HepG2 (cell line): ENCODE results near the gene KAZN. TPM values are rescaled to one million over a fixed set of nuclear protein-coding genes. Genes with fewer than 3 reads are reported as not detected.

Experiments
- FOXA3 ChIP-seq: IDR thresholded peaks from 2 replicates; pipeline ENCODE4 v1.6.1; 2016; ENCODE audit warnings: missing genetic modification reagents, missing compliant biosample characterization
- FOXJ3 ChIP-seq: sonication (generic); formaldehyde crosslinking; IDR thresholded peaks from 2 replicates; pipeline ENCODE4 v1.4.0; 2020; ENCODE audit warnings: missing genetic modification reagents, mild to moderate bottlenecking, borderline replicate concordance
- GTF2F1 ChIP-seq: fragments of 150-350 bp; IDR thresholded peaks from 2 replicates; pipeline ENCODE4 v1.6.1; 2014; ENCODE audit warnings: low read length
- NR3C1 ChIP-seq: sonication (generic); formaldehyde crosslinking; IDR thresholded peaks from 2 replicates; pipeline ENCODE4 v1.4.0; 2020; ENCODE audit warnings: missing genetic modification reagents
- PITX1 ChIP-seq: sonication (generic); formaldehyde crosslinking; IDR thresholded peaks from 2 replicates; pipeline ENCODE4 v1.5.1; 2020; ENCODE audit warnings: mild to moderate bottlenecking, missing genetic modification reagents
- POLR2AphosphoS2 ChIP-seq: IDR thresholded peaks from 2 replicates; pipeline ENCODE4 v1.6.1; 2011; ENCODE audit warnings: low read depth, low read length, improper control_type of control experiment
- RARA ChIP-seq: IDR thresholded peaks from 2 replicates; pipeline ENCODE4 v1.6.1; 2016; ENCODE audit warnings: missing genetic modification reagents, missing compliant biosample characterization
- SSRP1 ChIP-seq: IDR thresholded peaks from 2 replicates; pipeline ENCODE4 v1.6.1; 2016; ENCODE audit warnings: control low read depth
- TCF7 ChIP-seq: sonication (generic); IDR thresholded peaks from 2 replicates; pipeline ENCODE4 v1.6.1; 2016; ENCODE audit warnings: antibody characterized with exemption, low read depth
- ZFP62 ChIP-seq: sonication (generic); formaldehyde crosslinking; IDR thresholded peaks from 2 replicates; pipeline ENCODE4 v1.4.0; 2020; ENCODE audit warnings: missing genetic modification reagents
- ZKSCAN1 ChIP-seq: fragments of 150-350 bp; IDR thresholded peaks from 2 replicates; pipeline ENCODE4 v1.6.1; 2014; ENCODE audit warnings: low read length
- ZNF205 ChIP-seq: IDR thresholded peaks from 2 replicates; pipeline ENCODE4 v1.6.1; 2018; ENCODE audit warnings: missing biosample characterization, missing genetic modification reagents
- ZNF891 ChIP-seq: sonication (generic); formaldehyde crosslinking; IDR thresholded peaks from 2 replicates; pipeline ENCODE4 v1.5.0; 2020; ENCODE audit warnings: mild to moderate bottlenecking, missing genetic modification reagents
- polyA plus RNA-seq, 8 experiments: library from polyadenylated mRNA; depleted of rRNA in 3 of 8; stranded (reverse) in 7 of 8; unstranded in 1 of 8; fragments of >200 nt; fragmentation: Illumina TruSeq in 4 of 8; extraction: Trizol in 4 of 8; gene quantifications; 2 replicates each; pipeline versions ENCODE4 v1.2.1 to v1.2.3, GENCODE V29; 2011 to 2016; ENCODE audit warnings: low read depth in 4 of 8, missing spikeins in 1 of 8, mixed read lengths in 1 of 8; ENCODE audit not compliant: insufficient read depth in 1 of 8
- total RNA-seq, 5 experiments: library from RNA; depleted of rRNA; stranded (reverse); fragments of >200 nt; fragmentation: Illumina TruSeq; extraction: Trizol; gene quantifications; 2 replicates each; pipeline ENCODE4 v1.2.3, GENCODE V29; 2016; ENCODE audit warnings: low read depth in 1 of 5
- TF ChIP-seq, protein P1 (sequence below): sonication (generic); formaldehyde crosslinking; IDR thresholded peaks from 2 replicates; pipeline ENCODE4 v1.5.0; 2020; ENCODE audit warnings: mild to moderate bottlenecking, missing genetic modification reagents, borderline replicate concordance
- TF ChIP-seq, protein P2 (sequence below), 2 experiments: fragments of 450-650 bp in 1 of 2; sonication (generic) in 1 of 2; formaldehyde crosslinking in 1 of 2; IDR thresholded peaks; 2 replicates each; pipeline versions ENCODE4 v1.6.1 to v1.8.0; 2016 to 2022; ENCODE audit warnings: antibody characterized with exemption in 1 of 2, mild to moderate bottlenecking in 1 of 2, missing genetic modification reagents in 1 of 2

Gene KAZN
- total and polyA plus RNA-seq, 2 of the 13 experiments (the other 11 are each of a cell fraction or from before 2014, with no cell fraction given) = 10.4 to 13.5 TPM

DNA sequence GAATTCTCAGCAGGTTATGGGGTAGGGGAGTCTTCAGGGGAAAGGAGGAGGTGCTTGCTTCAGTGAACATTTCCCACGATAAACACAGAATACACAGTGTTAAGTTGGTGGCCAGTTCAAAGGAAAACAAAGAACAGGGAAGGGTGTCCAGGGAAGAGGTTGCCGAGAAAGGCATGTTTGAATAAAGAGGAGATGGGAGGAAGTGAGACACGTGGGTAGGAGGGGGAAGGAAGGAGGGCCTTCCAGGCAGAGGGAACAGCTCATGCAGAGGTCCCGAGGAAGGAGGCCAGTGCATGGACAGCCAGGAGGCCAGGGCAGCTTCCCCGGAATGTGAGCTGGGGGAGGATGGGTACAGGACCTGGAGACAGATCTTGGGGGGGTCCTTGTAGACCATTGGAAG, 424.7 kb downstream of the KAZN start (continued):
- TF ChIP-seq, protein P1, sequence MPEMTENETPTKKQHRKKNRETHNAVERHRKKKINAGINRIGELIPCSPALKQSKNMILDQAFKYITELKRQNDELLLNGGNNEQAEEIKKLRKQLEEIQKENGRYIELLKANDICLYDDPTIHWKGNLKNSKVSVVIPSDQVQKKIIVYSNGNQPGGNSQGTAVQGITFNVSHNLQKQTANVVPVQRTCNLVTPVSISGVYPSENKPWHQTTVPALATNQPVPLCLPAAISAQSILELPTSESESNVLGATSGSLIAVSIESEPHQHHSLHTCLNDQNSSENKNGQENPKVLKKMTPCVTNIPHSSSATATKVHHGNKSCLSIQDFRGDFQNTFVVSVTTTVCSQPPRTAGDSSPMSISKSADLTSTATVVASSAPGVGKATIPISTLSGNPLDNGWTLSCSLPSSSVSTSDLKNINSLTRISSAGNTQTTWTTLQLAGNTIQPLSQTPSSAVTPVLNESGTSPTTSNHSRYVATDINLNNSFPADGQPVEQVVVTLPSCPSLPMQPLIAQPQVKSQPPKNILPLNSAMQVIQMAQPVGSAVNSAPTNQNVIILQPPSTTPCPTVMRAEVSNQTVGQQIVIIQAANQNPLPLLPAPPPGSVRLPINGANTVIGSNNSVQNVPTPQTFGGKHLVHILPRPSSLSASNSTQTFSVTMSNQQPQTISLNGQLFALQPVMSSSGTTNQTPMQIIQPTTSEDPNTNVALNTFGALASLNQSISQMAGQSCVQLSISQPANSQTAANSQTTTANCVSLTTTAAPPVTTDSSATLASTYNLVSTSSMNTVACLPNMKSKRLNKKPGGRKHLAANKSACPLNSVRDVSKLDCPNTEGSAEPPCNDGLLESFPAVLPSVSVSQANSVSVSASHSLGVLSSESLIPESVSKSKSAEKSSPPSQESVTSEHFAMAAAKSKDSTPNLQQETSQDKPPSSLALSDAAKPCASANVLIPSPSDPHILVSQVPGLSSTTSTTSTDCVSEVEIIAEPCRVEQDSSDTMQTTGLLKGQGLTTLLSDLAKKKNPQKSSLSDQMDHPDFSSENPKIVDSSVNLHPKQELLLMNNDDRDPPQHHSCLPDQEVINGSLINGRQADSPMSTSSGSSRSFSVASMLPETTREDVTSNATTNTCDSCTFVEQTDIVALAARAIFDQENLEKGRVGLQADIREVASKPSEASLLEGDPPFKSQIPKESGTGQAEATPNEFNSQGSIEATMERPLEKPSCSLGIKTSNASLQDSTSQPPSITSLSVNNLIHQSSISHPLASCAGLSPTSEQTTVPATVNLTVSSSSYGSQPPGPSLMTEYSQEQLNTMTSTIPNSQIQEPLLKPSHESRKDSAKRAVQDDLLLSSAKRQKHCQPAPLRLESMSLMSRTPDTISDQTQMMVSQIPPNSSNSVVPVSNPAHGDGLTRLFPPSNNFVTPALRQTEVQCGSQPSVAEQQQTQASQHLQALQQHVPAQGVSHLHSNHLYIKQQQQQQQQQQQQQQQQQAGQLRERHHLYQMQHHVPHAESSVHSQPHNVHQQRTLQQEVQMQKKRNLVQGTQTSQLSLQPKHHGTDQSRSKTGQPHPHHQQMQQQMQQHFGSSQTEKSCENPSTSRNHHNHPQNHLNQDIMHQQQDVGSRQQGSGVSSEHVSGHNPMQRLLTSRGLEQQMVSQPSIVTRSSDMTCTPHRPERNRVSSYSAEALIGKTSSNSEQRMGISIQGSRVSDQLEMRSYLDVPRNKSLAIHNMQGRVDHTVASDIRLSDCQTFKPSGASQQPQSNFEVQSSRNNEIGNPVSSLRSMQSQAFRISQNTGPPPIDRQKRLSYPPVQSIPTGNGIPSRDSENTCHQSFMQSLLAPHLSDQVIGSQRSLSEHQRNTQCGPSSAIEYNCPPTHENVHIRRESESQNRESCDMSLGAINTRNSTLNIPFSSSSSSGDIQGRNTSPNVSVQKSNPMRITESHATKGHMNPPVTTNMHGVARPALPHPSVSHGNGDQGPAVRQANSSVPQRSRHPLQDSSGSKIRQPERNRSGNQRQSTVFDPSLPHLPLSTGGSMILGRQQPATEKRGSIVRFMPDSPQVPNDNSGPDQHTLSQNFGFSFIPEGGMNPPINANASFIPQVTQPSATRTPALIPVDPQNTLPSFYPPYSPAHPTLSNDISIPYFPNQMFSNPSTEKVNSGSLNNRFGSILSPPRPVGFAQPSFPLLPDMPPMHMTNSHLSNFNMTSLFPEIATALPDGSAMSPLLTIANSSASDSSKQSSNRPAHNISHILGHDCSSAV = no peak
- TF ChIP-seq ZNF891 (CRISPR knock-in tag) (no peak), GTF2F1 (no peak), NR3C1 (CRISPR knock-in tag) (no peak), ZFP62 (no peak), ZNF205 (CRISPR knock-in tag) (no peak), ZKSCAN1 (no peak), RARA (CRISPR knock-in tag) (peak; percentile 54), FOXA3 (CRISPR knock-in tag) (0 out of 2 replicates have a peak, but pooled peaks have one; percentile 15), SSRP1 (CRISPR knock-in tag) (no peak), POLR2AphosphoS2 (no peak), TCF7 (peak; percentile 20; the same call in 1 of the 2 replicates), PITX1 (CRISPR knock-in tag) (no peak), FOXJ3 (CRISPR knock-in tag) (no peak)
- TF ChIP-seq, protein P2, sequence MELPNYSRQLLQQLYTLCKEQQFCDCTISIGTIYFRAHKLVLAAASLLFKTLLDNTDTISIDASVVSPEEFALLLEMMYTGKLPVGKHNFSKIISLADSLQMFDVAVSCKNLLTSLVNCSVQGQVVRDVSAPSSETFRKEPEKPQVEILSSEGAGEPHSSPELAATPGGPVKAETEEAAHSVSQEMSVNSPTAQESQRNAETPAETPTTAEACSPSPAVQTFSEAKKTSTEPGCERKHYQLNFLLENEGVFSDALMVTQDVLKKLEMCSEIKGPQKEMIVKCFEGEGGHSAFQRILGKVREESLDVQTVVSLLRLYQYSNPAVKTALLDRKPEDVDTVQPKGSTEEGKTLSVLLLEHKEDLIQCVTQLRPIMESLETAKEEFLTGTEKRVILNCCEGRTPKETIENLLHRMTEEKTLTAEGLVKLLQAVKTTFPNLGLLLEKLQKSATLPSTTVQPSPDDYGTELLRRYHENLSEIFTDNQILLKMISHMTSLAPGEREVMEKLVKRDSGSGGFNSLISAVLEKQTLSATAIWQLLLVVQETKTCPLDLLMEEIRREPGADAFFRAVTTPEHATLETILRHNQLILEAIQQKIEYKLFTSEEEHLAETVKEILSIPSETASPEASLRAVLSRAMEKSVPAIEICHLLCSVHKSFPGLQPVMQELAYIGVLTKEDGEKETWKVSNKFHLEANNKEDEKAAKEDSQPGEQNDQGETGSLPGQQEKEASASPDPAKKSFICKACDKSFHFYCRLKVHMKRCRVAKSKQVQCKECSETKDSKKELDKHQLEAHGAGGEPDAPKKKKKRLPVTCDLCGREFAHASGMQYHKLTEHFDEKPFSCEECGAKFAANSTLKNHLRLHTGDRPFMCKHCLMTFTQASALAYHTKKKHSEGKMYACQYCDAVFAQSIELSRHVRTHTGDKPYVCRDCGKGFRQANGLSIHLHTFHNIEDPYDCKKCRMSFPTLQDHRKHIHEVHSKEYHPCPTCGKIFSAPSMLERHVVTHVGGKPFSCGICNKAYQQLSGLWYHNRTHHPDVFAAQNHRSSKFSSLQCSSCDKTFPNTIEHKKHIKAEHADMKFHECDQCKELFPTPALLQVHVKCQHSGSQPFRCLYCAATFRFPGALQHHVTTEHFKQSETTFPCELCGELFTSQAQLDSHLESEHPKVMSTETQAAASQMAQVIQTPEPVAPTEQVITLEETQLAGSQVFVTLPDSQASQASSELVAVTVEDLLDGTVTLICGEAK (IDR thresholded peaks at IDR 0.05) = no peak
- TF ChIP-seq, protein P2 (CRISPR knock-in tag; IDR thresholded peaks at IDR 0.05) = peak; percentile 39; the same call in 1 of the 2 replicates
